NOMO-1 (cell line): Measurements from ENCODE around the gene EIF1AX.
"Not testable (repeated sequence)": the region's sequence is repeated elsewhere in the genome, so short reads cannot be mapped to it uniquely, and the experiment has no call there.

Experiments
- DNase-seq, 2 experiments: peaks; one replicate each; lab custom pipeline; 2025; ENCODE audit not compliant: unreplicated experiment in 2 of 2; lab: John Stamatoyannopoulos, UW

Gene EIF1AX, protein sequence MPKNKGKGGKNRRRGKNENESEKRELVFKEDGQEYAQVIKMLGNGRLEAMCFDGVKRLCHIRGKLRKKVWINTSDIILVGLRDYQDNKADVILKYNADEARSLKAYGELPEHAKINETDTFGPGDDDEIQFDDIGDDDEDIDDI

DNA sequence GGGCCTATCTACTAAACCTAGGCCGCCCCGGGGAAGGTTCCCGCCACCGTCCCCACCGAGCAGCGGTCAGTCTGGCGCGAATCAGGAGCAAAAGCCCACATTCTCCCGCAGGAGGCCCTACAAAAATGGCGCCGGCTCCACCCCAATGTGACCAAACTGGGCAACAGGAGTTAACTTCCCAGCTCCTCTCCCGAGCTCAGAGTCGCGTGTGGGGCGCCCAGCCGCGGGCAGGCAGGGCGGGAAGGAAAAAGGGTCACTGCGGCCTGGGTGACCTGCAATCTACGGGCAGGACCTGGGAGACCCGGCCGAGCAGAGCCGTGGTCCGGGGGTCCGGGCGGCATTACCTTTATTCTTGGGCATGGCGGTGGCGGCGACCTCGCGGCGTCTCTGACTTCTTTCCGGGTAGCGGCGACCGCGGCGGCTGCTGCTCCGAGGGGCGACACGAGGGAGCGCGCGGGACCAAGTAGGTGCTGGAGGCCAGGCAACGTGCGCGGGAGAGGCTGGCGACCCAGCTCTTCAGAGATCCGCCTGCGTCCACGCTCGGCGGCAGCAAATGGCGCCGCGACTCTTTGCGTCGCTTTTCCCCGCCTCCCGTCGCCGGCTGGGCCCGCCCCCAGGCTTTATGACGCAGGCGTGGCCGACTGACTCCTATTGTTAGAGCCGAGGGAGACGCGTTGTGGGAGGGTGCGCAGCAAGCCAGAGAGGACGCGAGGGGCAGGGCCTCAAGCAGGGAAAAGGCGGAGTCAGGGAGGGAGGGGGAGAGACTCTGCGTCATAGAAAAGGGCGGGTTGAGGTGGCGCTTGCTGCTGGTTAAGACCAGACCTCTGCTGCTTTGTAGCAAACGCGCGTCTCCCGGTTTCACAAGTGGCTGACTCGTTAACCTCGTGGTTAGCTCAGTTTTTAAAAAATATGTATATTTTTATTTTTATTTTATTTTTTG lies at the start of gene EIF1AX:
TSS of gene EIF1AX (minus strand) at position 558 of the 940 bp plus-strand sequence. CDS start at position 360, 198 bp downstream.
- peak; percentile 98 to 100 for DNase-seq

DNA sequence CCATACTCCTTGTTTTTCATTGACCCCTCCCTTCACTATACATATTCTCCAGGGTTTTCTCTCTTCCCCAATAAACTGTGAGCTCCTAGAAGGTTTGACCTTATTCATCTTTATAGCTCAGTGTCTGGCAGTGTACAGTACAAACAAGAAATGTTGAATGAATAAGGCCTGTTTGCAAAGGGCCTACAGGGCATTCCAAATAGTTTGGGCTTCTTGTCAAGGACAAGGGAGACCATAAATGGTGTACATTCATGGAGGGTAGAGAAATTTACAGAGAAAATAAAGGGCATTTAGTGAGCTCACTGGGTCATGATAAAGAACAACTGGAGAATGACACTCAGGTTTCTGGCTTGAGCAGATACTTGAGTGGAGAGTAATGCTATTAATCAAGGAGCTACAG lies 47.5 kb upstream of the EIF1AX start:
- no peak for DNase-seq

DNA sequence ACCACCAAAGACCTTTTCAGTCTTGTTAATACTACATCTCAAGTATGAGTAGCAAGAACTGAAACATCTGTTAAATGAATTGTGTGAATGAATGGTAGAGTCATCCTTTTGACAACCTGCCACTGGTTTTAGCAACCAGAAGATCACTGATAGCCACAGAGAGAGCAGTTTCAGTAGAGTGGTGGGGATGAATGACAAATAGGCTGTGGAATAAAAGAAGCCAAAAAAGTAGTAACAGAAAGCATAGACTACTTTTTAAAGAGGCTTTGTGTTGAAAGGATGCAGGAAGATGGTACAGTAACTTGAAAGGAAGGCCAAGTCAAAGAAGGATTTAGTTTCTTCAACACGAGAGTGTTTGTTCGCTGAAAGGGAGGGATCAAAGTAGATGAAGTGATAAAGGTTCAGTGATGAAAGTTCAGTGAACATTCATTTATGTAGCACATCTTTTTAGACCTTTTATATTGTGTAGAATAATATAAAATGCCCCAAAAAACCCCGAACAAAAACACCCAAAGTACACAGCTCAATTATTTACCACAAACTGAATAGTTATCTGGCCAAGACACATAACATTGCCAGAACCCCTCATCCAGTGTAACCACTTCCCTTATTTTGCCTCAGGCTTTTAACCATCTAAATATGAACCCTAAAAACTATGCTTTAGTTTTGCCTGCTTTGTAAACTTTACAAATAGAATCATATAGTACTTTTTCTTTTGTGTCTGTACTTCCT lies 40.1 kb upstream of the EIF1AX start:
- DNase-seq, result no peak

DNA sequence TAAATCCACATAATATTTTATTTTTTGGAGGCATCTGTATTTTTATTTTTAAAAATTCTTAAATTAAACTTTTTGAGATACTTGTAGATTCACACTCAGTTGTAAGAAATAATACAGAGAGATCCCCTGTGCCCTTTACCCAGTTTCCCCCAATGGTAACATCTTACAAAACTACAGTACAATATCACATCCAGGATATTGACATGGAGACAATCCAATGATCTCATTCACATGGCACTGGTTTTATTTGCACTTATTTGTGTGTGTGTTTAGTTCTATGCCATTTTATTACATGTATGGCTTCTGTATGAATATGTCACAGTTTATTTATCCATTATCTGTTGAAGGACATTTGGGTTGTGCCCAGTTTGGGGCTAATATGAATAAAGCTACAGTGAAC lies 35.5 kb upstream of the EIF1AX start:
- DNase-seq, result no peak

DNA sequence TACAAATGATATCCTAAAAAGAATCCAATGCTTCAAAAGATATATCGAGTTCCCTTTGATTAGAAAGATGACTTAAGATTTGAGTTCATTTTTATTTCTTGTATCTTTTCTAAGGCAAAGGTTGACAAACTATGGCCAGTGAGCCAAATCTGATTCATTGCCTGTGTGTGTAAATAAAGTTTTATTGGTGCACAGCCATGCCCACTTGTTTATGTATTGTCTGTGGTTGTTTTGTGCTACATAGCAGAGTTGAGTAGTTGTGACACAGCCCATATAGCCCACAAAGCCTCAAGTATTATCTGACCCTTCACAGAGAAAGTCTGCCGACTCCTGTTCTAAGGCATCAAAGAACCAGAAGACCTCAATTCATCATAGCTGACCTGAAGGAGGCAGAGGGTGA lies 32.2 kb upstream of the EIF1AX start:
- no peak for DNase-seq

DNA sequence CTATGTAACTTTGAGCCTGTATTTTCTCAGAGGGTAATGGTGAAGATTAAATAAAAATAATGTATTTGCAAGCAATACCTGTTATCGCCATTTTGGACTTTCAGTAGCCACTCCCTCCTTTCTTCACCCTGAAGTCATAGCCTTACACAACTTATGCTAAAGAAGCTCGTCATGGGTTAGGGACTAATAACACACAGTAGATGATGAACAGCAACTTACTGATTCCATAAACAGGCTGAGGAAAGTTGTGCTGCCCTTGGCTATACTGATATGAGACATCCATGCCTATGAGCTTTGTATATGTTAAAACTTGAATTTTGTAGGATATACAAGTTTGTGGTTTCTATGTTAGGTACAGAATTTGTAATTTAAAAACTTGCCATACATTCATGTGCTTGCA lies 31.7 kb upstream of the EIF1AX start:
- DNase-seq, result no peak

DNA sequence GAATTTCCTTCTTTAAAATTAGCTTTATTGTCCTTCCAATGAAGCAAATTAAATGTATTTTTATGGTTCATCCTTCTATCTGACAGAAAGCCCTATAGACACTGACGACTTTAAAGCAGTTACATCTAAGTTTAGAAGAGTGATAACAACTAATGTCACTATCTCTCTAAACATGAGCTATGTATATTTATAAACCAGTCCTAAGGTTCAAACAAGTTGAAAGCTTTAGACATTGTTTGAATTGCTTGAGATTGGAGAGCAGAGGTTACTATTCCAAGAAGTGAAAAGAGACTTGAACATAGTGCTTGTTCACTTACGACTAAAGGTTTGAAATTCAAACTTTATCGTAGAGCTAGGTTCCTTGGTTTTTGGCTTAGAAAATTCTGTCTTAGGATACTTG lies 30.2 kb upstream of the EIF1AX start:
- DNase-seq, result no peak

DNA sequence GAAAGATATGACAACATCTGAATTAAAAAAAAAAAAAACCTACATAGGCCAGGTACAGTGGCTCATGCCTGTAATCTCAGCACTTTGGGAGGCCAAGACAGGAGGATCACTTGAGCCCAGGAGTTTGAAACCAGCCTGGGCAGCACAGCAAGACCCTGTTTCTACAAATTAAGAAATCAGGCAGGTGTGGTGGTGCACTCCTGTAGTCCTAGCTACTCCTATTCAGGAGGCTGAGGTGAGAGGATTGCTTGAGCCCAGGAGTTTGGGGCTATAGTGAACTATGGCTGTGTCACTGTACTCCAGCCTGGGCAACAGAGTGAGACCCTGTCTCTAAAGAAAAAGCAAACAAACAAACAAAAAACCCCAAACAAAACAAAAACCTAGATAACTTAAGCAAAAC lies 20.9 kb upstream of the EIF1AX start:
- DNase-seq, result not testable (repeated sequence)

DNA sequence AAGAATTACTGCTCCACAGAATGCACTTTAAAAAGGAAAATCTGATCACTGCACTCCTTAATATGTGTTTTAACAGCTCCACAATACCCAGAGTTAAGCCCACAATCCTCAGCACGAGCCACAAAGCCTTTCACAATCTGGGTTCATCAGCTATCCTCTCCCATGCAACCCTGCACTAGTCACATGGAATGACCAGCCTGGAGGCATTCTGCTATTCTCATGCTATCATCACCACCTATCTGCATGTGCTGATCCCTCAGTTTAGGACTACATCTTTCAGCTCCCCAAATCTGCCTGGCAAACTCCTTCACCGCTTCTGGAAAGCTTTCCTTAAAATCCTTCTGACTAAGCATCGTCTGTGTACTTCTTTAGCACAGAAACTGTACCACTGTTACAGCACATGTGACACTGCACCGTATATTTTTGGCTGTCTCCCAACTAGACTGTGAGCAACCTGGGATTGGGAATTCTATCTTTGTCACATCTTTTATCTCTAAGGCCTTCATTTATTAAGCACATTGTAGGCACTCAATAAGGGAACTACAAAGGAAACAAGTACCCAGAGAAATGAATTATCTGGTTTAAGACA lies 18.3 kb upstream of the EIF1AX start:
- no peak for DNase-seq

DNA sequence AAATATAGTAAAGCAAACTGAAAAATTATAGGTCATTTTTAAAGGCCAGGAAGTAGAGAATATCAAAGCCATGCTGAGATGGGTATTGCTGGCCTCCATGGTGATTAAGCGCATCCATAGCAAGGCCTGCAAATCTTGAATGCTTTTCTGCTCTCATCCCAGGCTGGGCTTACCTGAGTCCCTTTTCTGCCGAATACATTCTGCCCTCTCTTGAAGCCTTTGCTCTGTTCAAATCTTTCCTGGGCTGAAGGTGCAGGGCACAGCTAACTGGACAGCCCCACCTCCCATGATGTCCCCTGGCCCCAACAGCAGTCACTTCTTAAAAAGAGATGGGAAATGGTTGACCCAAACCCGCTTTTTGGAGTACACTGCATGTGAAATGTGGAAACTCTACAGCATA lies 10.1 kb upstream of the EIF1AX start:
- DNase-seq, result no peak

DNA sequence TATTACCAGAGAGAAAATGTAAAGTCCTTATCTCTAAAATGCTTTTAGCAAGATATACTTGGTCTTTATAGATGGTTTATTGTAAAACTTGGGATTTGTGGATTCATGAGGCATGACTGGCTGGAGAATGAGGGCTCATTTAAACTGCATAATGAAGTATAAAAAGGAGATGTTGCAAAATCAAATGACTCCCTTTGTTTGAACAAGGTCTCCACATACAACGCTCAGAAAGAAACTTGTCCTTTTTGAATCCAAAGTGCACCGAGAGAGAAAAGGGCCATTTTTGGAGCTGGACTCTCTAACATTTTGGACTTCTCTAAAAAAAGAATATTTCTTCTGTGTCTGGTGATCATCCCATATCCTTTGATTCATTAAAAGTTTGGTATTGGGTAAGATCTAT lies 7.7 kb upstream of the EIF1AX start:
- DNase-seq, result no peak

DNA sequence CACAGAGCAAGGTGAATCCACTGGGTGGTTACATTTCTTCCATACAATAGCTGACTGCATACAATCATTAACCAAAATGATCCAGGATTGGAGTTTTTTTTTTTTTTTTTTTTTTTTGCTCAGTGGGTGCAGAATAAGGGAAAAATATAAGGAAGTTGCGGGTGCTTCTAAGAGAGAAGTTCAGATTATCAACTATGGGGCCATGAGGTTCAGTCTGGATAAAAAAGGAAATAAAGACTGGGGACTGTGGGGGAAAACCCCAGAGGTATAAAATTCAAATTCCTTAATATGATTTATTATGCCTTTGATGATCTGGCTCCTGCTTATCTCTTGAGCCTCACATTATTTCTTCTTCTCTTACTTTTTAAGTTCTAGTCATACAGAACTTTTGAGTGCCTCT lies 5.9 kb upstream of the EIF1AX start:
- DNase-seq, result peak in 1 of 2 experiments; percentile 5

DNA sequence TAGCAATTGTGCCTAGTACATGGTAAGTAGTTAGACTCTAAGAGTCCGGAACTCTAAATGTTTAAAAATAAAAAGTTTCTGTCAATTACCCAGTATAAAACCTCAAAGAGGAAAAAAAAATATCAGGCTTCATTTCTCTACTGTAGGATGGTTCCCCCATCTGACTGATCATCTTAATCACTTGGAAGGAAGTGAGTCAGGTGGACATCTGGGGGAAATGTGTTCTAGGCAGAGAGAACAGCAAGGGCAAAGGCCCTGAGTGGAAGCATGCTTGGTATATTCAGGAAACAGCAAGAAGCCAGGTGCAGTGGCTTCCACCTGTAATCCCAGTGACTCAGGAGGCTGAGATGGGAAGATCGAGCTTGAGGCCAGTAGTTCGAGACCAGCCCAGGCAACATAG lies 2.9 kb upstream of the EIF1AX start:
- peak in 1 of 2 experiments; percentile 36 for DNase-seq

DNA sequence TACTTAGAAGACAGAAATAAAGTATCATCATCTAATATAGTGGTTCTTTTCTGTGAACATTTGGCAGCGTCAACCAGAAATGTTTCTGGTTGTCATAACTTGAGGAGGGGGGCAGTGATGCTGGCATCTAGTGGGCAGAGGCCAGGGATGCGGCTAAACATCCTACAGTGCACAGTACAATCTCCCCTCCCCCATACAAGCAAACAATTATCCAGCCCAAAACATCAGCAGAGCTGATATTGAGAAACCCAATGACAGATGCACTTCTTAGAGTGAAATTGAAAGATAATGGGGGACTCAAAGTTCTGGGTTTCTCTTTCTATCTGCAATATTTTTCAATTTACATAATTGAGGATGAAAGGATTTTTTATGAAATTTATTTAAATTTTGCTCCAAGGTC lies 1.9 kb upstream of the EIF1AX start:
- DNase-seq, result no peak

DNA sequence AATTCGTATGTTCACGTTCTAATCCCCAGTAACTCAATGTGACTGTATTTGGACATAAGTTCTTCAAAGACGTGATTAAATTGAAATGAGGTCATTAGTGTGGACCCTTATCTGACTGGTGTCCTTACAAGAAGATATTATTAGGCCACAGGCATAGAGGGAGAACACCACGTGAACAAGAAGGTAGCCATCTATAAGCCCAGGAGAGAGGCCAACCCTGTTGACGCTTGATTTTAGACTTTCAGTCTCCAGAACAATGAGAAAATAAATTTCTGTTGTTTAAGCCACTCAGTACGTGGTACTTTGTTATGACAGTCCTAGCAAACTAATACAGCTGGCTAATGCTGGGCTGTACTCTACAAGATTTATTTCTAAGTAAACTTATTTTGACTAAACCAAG lies 1.5 kb upstream of the EIF1AX start:
- DNase-seq, result no peak

DNA sequence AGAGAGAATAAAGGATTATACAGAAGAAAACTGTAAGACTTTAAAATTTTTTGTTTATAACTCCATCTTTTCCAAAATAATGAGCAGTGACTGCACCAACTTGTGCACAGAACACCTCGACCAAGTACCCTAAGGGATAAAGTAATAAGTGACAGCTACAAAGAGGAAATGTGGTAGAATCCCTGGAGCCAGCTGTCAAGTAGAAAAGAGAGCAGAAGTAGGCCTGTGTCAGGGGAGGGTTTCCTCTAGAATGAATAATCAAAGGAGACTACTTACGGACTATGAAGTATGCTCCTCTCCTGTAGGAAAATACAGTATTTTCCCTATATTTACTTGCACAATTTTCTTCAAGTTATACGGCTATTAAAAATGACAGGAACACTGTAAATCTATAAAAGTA lies 1.2 kb downstream of the EIF1AX start:
- DNase-seq, result peak; percentile 15 to 55

DNA sequence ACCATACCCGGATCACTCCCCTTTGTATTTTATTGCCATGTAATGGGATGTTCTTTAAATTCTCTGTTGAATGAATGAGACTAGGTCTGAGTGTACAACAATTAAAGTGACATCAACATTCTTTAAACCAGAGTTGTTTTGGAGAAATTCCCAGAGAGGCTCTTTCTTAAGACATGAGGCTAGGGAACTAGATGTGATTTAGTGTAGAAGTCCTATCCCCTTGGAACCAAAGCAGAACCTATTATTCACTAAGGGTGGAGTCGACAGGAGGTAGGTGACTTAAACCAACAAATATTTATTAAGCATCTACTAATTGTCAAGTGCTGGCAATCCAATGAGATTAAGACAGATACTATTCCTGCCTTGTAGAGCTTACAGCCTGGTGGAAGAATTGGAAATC lies 1.7 kb downstream of the EIF1AX start:
- no peak for DNase-seq

DNA sequence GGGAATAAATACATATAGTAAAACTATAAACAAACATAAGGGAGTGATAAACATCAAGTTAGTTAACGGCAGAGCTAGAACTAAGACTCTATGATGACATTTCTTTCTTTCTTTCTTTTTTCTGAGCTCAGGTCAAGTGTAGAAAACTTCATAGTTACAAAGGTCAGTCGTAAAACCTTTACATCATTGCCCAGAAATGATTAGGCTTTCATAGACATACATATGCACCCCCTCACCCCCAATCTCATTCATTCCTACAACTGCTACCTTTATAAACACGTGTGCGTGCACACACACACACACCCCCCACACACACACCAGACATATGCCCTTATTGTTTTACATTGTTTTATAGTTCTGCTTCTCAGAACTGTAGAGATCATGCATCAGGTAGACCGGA lies 5.7 kb downstream of the EIF1AX start:
- DNase-seq, result no peak

DNA sequence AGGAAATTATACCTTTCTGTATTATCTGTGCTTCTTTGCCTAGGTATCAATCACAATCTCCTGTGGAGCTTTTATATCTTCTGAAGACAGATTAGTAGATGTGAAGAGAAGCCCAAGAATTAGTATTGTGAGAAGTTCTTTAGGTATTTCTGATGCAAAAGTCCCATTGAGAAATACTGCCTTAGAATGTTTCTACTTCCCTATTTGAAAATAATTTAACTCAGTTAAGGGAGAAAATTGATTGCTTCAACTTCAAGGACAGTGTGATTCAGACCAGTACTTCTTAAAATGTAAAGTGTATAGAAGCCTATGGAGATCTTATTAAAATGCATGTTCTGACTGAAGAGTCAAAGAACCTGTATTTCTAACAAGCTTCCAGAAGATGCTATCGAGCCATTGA lies 9.0 kb downstream of the EIF1AX start:
- peak; percentile 42 to 85 for DNase-seq

DNA sequence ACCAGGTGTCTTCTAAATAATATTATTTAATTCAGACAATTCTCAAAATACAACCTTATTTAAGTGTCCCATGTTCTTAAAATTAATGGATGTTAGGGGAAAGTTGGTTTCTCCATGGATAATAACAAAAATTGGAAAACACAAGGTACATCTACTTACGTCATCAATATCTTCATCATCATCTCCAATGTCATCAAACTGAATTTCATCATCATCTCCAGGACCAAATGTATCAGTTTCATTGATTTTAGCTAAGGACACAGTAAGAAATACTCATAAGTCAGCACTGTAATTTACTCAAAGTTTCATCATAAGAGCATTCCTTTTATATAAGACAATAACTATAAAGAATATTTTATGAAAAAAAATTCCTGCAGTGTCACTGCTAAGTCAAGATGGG lies 11.3 kb downstream of the EIF1AX start:
- no peak for DNase-seq

DNA sequence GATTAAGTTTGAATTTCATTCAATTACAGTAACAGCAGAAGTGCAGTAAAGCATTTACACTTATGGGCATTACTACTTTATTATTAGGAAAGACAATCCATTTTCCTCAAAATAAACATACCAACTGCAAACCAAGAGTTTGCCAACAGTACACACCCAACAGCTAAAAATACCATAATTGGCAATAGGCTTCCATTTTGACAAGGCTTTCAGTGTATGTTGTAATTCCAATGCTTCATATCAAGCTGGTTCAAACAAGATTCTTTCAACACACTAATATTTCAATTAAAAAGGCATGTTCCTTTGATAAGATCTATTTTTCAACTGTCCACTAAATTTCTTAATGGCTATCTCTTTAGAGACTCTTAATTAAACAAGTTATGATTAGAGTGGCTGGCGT lies 12.1 kb downstream of the EIF1AX start:
- no peak for DNase-seq
